Endothelial cell of umbilical vein (primary cell): ENCODE results near the gene MOB2. TPM values are rescaled to one million over a fixed set of nuclear protein-coding genes. Genes with fewer than 3 reads are reported as not detected.

ENCODE experiments used
- BruUV-seq: library from RNA; stranded (reverse); fragments of 400-500 nt; replicated peaks from 2 replicates; lab custom pipeline; 2021; lab: Mats Ljungman, UMichigan
- CTCF ChIA-PET: fragments of 300-600, 350-600 bp; sonication (Branson Sonifier 250); formaldehyde crosslinking; loops from one replicate; lab custom pipeline; 2021; ENCODE audit warnings: antibody characterized with exemption, inconsistent platforms; lab: Charles Lee
- POLR2A ChIA-PET: fragments of 300-600, 350-600 bp; sonication (Branson Sonifier 250); formaldehyde crosslinking; loops from one replicate; lab custom pipeline; 2021; ENCODE audit warnings: antibody characterized with exemption, inconsistent platforms; lab: Charles Lee
- DNase-seq: peaks from one replicate; pipeline ENCODE4 v3.0.0-alpha.2; 2011; ENCODE audit warnings: low read depth, low spot score
- FAIRE-seq: peaks from 2 replicates; lab custom pipeline; 2011; peaks lifted over from hg19 to GRCh38; lab: Jason Lieb, UNC
- H2AFZ ChIP-seq: 2 replicates; pipeline ENCODE4 v1.6.0; 2012; ENCODE audit warnings: low read depth, low read length, control low read depth, inconsistent platforms
- H3K27ac ChIP-seq: 2 replicates; pipeline ENCODE4 v1.5.1; 2011; ENCODE audit warnings: low read depth, mild to moderate bottlenecking, control low read depth, low read length, moderate library complexity; ENCODE audit not compliant: insufficient read depth
- H3K27me3 ChIP-seq, 2 experiments: 2 replicates each; pipeline versions ENCODE4 v1.6.0 to v1.6.1; 2011; ENCODE audit warnings: low read length in 2 of 2, mixed read lengths in 1 of 2; ENCODE audit not compliant: control insufficient read depth in 2 of 2, insufficient read depth in 2 of 2
- H3K36me3 ChIP-seq, 2 experiments: 2 replicates in 1 of 2; 3 replicates in 1 of 2; pipeline ENCODE4 v1.5.1; 2011; ENCODE audit warnings: low read length in 2 of 2, mild to moderate bottlenecking in 1 of 2, moderate library complexity in 1 of 2; ENCODE audit not compliant: control insufficient read depth in 2 of 2, insufficient read depth in 2 of 2; ENCODE audit errors: extremely low read depth in 1 of 2
- H3K4me1 ChIP-seq: 3 replicates; pipeline ENCODE4 v1.5.1; 2011; ENCODE audit warnings: mild to moderate bottlenecking, low read length; ENCODE audit not compliant: control insufficient read depth, insufficient read depth; ENCODE audit errors: extremely low read depth
- H3K4me2 ChIP-seq: 2 replicates; pipeline ENCODE4 v1.6.1; 2011; ENCODE audit warnings: low read length, control low read depth, mixed read lengths; ENCODE audit not compliant: insufficient read depth
- H3K4me3 ChIP-seq, 3 experiments: fragments of 200-600 bp in 1 of 3; sonication (generic), shearing (Covaris generic) in 1 of 3; replicated peaks in 1 of 3; 2 replicates each; pipeline ENCODE4 v1.5.1; 2011 to 2016; ENCODE audit warnings: control low read depth in 3 of 3, low read length in 3 of 3, mild to moderate bottlenecking in 2 of 3, inconsistent platforms in 1 of 3, low read depth in 1 of 3, moderate library complexity in 1 of 3; ENCODE audit not compliant: insufficient read depth in 1 of 3
- H3K79me2 ChIP-seq: 2 replicates; pipeline ENCODE4 v1.6.0; 2012; ENCODE audit warnings: low read length, inconsistent platforms; ENCODE audit not compliant: control insufficient read depth, insufficient read depth
- H3K9ac ChIP-seq: replicated peaks from 2 replicates; pipeline ENCODE3; 2011; ENCODE audit warnings: low read length, control low read depth; ENCODE audit not compliant: insufficient read depth; ENCODE audit errors: extremely low read depth
- H3K9me1 ChIP-seq: replicated peaks from 3 replicates; pipeline ENCODE4 v1.6.0; 2011; ENCODE audit warnings: mild to moderate bottlenecking, low read length; ENCODE audit not compliant: control insufficient read depth, insufficient read depth; ENCODE audit errors: extremely low read depth
- H3K9me3 ChIP-seq: replicated peaks from 2 replicates; pipeline ENCODE4 v1.5.1; 2012; ENCODE audit warnings: low read length, inconsistent platforms; ENCODE audit not compliant: control insufficient read depth, insufficient read depth
- H4K20me1 ChIP-seq: replicated peaks from 2 replicates; pipeline ENCODE3; 2011; ENCODE audit warnings: mild to moderate bottlenecking, low read length; ENCODE audit not compliant: control insufficient read depth, insufficient read depth; ENCODE audit errors: extremely low read depth
- EZH2 ChIP-seq: IDR thresholded peaks from 2 replicates; pipeline ENCODE4 v1.6.1; 2012; ENCODE audit warnings: borderline replicate concordance, low read depth, mild to moderate bottlenecking, moderate library complexity, low read length, inconsistent platforms; ENCODE audit not compliant: severe bottlenecking
- FOS ChIP-seq: IDR thresholded peaks from 2 replicates; pipeline ENCODE4 v1.6.1; 2011; ENCODE audit warnings: mild to moderate bottlenecking, low read length, moderate library complexity, borderline replicate concordance; ENCODE audit not compliant: insufficient read depth
- GATA2 ChIP-seq: IDR thresholded peaks from 2 replicates; pipeline ENCODE4 v1.7.0; 2011; ENCODE audit warnings: low read depth, mild to moderate bottlenecking, moderate library complexity, mixed read lengths, low read length; ENCODE audit not compliant: insufficient read length, insufficient read depth
- JUN ChIP-seq: IDR thresholded peaks from 2 replicates; pipeline ENCODE4 v1.6.1; 2011; ENCODE audit warnings: borderline replicate concordance, low read depth; ENCODE audit not compliant: insufficient read length, insufficient read depth
- MYC ChIP-seq: IDR thresholded peaks from one replicate; pipeline ENCODE4 v1.6.1; 2011; ENCODE audit warnings: mild to moderate bottlenecking, low read depth, low read length
- POLR2A ChIP-seq: IDR thresholded peaks from 2 replicates; pipeline ENCODE4 v1.6.1; 2012; ENCODE audit warnings: low read depth, mild to moderate bottlenecking, control low read depth, low read length
- POLR2AphosphoS5 ChIP-seq: IDR thresholded peaks from 2 replicates; pipeline ENCODE4 v1.6.1; 2012; ENCODE audit warnings: low read depth, mild to moderate bottlenecking, control low read depth, low read length, moderate library complexity; ENCODE audit not compliant: insufficient read depth
- dilution Hi-C: fragments of 300-500 bp; cut with MboI; formaldehyde crosslinking; loops from one replicate; pipeline ENCODE4 v1.15.0; 2019; ENCODE audit warnings: low sequenced_read_pairs; ENCODE audit not compliant: extremely low pct_ligation_motif_present
- intact Hi-C: fragments of 100-400 bp; cut with micrococcal nuclease; formaldehyde crosslinking; loops from one replicate; pipeline ENCODE4 v1.10.0; 2022
- polyA plus RNA-seq, 4 experiments: library from polyadenylated mRNA; depleted of rRNA in 3 of 4; stranded (reverse) in 3 of 4; unstranded in 1 of 4; fragments of >200 nt; gene quantifications; 2 replicates each; pipeline versions ENCODE4 v1.2.1 to v1.2.3, GENCODE V29; 2011 to 2012; ENCODE audit warnings: missing spikeins in 1 of 4
- total RNA-seq: library from RNA; stranded (reverse); gene quantifications from 2 replicates; pipeline ENCODE4 v1.2.3, GENCODE V29; 2021
- TF ChIP-seq, protein P1 (sequence below), 2 donors: IDR thresholded peaks; 1 replicate in 1 of 2; 2 replicates in 1 of 2; pipeline ENCODE4 v1.5.1; 2011; ENCODE audit warnings: low read length in 2 of 2, mild to moderate bottlenecking in 2 of 2, moderate library complexity in 2 of 2, control low read depth in 1 of 2, inconsistent platforms in 1 of 2, low read depth in 1 of 2; ENCODE audit not compliant: insufficient read depth in 1 of 2; ENCODE audit errors: extremely low read depth in 1 of 2
- TF ChIP-seq, protein P2 (sequence below): IDR thresholded peaks from 2 replicates; pipeline ENCODE4 v1.6.1; 2011; ENCODE audit not compliant: insufficient read depth, insufficient read length

The MOB2 gene
- total and polyA plus RNA-seq, 2 donors (not counting 3 experiments of a cell fraction or from before 2014, with no cell fraction given): 38.2 to 50.6 TPM

DNA sequence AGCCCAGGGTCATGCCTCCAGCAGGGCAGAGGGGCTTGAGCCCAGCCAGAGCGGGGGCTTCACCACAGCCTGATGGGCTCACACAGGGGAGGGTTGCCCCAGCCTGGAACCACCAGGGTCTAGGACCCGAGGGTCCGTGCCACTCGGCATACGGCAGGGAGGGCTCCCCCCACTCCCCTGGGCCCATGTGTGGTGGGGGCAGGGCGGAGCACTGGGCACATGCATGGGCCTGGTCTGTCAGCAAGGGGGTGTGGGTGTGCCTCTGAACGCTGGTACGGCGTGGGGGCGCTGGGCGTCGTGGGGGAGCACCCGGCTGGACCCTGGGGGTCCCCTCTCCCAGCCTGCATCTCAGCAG lies 29.3 kb downstream of the MOB2 start:
- Histone ChIP-seq H2AFZ (no peak overlapping the region), H3K4me1 (no peaks in the 10 kb centered on the region), H4K20me1 (no peaks in the 10 kb centered on the region), H3K36me3 (no peaks in the 10 kb centered on the region), H3K4me3 (no peak overlapping the region), H3K79me2 (no peaks in the 10 kb centered on the region), H3K9me1 (no peaks in the 10 kb centered on the region), H3K27ac (no peak overlapping the region), H3K4me2 (no peak overlapping the region), H3K27me3 (no peaks in the 10 kb centered on the region), H3K9ac (no peak overlapping the region), H3K9me3 (no peaks in the 10 kb centered on the region)
- ChIA-PET CTCF (no interaction called here), POLR2A (no interaction called here)
- FAIRE-seq: no peak
- intact Hi-C loops: no loop called here
- no peak for TF ChIP-seq POLR2A
- no peak for TF ChIP-seq MYC
- TF ChIP-seq, protein P1, sequence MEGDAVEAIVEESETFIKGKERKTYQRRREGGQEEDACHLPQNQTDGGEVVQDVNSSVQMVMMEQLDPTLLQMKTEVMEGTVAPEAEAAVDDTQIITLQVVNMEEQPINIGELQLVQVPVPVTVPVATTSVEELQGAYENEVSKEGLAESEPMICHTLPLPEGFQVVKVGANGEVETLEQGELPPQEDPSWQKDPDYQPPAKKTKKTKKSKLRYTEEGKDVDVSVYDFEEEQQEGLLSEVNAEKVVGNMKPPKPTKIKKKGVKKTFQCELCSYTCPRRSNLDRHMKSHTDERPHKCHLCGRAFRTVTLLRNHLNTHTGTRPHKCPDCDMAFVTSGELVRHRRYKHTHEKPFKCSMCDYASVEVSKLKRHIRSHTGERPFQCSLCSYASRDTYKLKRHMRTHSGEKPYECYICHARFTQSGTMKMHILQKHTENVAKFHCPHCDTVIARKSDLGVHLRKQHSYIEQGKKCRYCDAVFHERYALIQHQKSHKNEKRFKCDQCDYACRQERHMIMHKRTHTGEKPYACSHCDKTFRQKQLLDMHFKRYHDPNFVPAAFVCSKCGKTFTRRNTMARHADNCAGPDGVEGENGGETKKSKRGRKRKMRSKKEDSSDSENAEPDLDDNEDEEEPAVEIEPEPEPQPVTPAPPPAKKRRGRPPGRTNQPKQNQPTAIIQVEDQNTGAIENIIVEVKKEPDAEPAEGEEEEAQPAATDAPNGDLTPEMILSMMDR (IDR thresholded peaks at IDR 0.05; ENCODE audit: extremely low read depth in 1 of 2, insufficient read depth in 1 of 2, low read depth in 1 of 2, low read length in 2 of 2): no peak
- TF ChIP-seq, protein P2, sequence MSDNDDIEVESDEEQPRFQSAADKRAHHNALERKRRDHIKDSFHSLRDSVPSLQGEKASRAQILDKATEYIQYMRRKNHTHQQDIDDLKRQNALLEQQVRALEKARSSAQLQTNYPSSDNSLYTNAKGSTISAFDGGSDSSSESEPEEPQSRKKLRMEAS: no peak
- no peak for TF ChIP-seq FOS
- no peak for TF ChIP-seq EZH2
- no peak for TF ChIP-seq POLR2AphosphoS5
- no peak for TF ChIP-seq JUN
- no peak for TF ChIP-seq GATA2
- no peak for DNase-seq
- BruUV-seq: no TSS peak
- dilution Hi-C loops: no loop called here
